NB4 (cell line): ENCODE results near the gene COMMD1.

Experiments used
- CTCF ChIP-seq: IDR thresholded peaks from one replicate; pipeline ENCODE4 v1.5.1; 2012; ENCODE audit warnings: low read depth, low read length
- MYC ChIP-seq: IDR thresholded peaks from 2 replicates; pipeline ENCODE4 v1.6.1; 2011; ENCODE audit warnings: low read depth, low read length
- POLR2A ChIP-seq: IDR thresholded peaks from 2 replicates; pipeline ENCODE4 v1.6.1; 2011; ENCODE audit warnings: mild to moderate bottlenecking; ENCODE audit not compliant: insufficient read length; ENCODE audit errors: extremely low read depth

GRCh38 chr2:61888267-61889055, 17.0 kb upstream of the COMMD1 start, which contains the start of gene CCT4:
- TF ChIP-seq CTCF: no peak
- TF ChIP-seq POLR2A: peak; percentile 97
- TF ChIP-seq MYC: peak; percentile 91
